OCI-LY3 (cell line): ENCODE measurements around the gene INPP5A.

Experiments used
- H2AFZ ChIP-seq: fragments of 200-600, 300-600 bp; shearing (Covaris generic); 2 replicates; pipeline ENCODE4 v1.6.0; 2014; ENCODE audit warnings: antibody characterized with exemption, low read depth, low read length
- H3K27ac ChIP-seq: fragments of 200-600, 300-600 bp; sonication (generic); 2 replicates; pipeline ENCODE4 v1.5.1; 2014; ENCODE audit warnings: mild to moderate bottlenecking, low read length, moderate library complexity, mixed read lengths
- H3K27me3 ChIP-seq: fragments of 200-600, 300-600 bp; sonication (generic); 2 replicates; pipeline ENCODE4 v1.6.1; 2014; ENCODE audit warnings: low read depth, low read length, mixed read lengths
- H3K36me3 ChIP-seq: fragments of 200-600, 300-600 bp; sonication (generic); replicated peaks from 2 replicates; pipeline ENCODE3; 2014; ENCODE audit warnings: low read depth, low read length, mixed read lengths
- H3K4me1 ChIP-seq: fragments of 300-600, 200-600 bp; sonication (generic); 2 replicates; pipeline ENCODE4 v1.6.1; 2014; ENCODE audit warnings: low read length, mixed read lengths
- H3K4me2 ChIP-seq: fragments of 200-600, 300-600 bp; sonication (generic); 2 replicates; pipeline ENCODE4 v1.6.1; 2014; ENCODE audit warnings: low read length, mixed read lengths
- H3K4me3 ChIP-seq: fragments of 300-600, 200-600 bp; sonication (generic); 2 replicates; pipeline ENCODE4 v1.5.1; 2014; ENCODE audit warnings: antibody characterized with exemption, mild to moderate bottlenecking, low read length, moderate library complexity
- H3K79me2 ChIP-seq: fragments of 300-600, 200-600 bp; shearing (Covaris generic); 2 replicates; pipeline ENCODE4 v1.6.1; 2014; ENCODE audit warnings: mild to moderate bottlenecking, low read length, mixed read lengths
- H3K9ac ChIP-seq: fragments of 300-600, 200-600 bp; shearing (Covaris generic); 2 replicates; pipeline ENCODE4 v1.6.0; 2014; ENCODE audit warnings: mild to moderate bottlenecking, low read length, moderate library complexity
- H3K9me3 ChIP-seq: fragments of 200-600, 300-600 bp; shearing (Covaris generic); 2 replicates; pipeline ENCODE4 v1.6.1; 2014; ENCODE audit warnings: low read length, mixed read lengths; ENCODE audit not compliant: insufficient read depth
- H4K20me1 ChIP-seq: fragments of 200-600, 300-600 bp; sonication (generic); 2 replicates; pipeline ENCODE4 v1.6.1; 2016; ENCODE audit warnings: low read length, mixed read lengths; ENCODE audit not compliant: insufficient read depth
- EZH2phosphoT487 ChIP-seq: fragments of 200-600 bp; shearing (Covaris generic); IDR thresholded peaks from 2 replicates; pipeline ENCODE4 v1.6.1; 2018; ENCODE audit warnings: antibody characterized with exemption, mixed run types, low read depth
- TF ChIP-seq, protein P1 (sequence below): fragments of 200-600, 300-600 bp; sonication (generic); IDR thresholded peaks from 2 replicates; pipeline ENCODE4 v1.5.1; 2014; ENCODE audit warnings: antibody characterized with exemption, low read length, low read depth

Gene INPP5A

DNA sequence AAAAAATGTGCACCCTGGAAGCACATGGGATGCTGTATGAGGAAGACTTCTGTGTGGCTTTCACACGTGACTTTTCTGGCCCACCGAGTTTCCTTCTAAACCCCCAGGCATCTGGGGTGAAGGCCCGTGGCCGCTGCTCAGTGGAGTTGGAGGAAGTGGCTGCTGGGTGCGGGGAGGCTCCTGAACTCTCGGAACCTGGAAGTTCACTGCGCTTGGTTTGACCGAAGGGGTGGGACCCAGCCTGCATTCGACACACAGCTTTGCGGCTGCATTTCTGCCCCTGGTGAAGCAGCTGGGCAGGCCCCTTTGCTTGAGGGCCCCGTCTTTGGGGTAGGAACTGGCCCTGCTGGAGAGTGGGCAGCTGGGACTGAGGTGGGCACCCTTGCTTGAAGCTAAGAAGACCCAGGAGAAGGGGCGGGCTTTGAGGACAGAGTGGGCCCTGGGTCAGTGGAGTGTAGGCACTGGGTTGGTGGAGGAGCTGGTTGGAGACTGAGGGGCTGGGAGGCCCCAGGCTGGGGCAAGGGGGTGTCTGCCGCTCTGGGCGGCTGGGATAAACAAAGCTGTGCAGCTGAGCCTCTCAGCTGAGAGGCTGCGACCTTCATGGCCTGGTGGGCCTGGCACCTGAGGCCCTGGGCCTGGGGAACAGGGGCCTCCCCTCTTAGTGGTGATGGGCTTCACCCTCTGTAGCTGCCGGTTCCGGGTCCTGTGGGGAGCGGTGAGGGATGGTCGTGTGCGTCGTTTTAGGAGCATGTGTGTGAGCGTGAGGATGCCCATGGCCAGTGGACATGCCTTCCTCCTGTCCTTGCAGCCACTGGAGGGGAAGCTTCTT is 78.0 kb downstream of the INPP5A start:
- Histone ChIP-seq H2AFZ (no peak overlapping the region), H3K27me3 (no peaks in the 10 kb centered on the region), H3K4me3 (no peak overlapping the region), H3K9me3 (no peaks in the 10 kb centered on the region), H3K36me3 (no peaks in the 10 kb centered on the region), H3K9ac (no peak overlapping the region), H3K79me2 (no peaks in the 10 kb centered on the region), H3K4me2 (no peak overlapping the region), H3K4me1 (no peaks in the 10 kb centered on the region), H4K20me1 (no peaks in the 10 kb centered on the region), H3K27ac (no peak overlapping the region)
- TF ChIP-seq, protein P1, sequence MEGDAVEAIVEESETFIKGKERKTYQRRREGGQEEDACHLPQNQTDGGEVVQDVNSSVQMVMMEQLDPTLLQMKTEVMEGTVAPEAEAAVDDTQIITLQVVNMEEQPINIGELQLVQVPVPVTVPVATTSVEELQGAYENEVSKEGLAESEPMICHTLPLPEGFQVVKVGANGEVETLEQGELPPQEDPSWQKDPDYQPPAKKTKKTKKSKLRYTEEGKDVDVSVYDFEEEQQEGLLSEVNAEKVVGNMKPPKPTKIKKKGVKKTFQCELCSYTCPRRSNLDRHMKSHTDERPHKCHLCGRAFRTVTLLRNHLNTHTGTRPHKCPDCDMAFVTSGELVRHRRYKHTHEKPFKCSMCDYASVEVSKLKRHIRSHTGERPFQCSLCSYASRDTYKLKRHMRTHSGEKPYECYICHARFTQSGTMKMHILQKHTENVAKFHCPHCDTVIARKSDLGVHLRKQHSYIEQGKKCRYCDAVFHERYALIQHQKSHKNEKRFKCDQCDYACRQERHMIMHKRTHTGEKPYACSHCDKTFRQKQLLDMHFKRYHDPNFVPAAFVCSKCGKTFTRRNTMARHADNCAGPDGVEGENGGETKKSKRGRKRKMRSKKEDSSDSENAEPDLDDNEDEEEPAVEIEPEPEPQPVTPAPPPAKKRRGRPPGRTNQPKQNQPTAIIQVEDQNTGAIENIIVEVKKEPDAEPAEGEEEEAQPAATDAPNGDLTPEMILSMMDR: no peak
- no peak for TF ChIP-seq EZH2phosphoT487

DNA sequence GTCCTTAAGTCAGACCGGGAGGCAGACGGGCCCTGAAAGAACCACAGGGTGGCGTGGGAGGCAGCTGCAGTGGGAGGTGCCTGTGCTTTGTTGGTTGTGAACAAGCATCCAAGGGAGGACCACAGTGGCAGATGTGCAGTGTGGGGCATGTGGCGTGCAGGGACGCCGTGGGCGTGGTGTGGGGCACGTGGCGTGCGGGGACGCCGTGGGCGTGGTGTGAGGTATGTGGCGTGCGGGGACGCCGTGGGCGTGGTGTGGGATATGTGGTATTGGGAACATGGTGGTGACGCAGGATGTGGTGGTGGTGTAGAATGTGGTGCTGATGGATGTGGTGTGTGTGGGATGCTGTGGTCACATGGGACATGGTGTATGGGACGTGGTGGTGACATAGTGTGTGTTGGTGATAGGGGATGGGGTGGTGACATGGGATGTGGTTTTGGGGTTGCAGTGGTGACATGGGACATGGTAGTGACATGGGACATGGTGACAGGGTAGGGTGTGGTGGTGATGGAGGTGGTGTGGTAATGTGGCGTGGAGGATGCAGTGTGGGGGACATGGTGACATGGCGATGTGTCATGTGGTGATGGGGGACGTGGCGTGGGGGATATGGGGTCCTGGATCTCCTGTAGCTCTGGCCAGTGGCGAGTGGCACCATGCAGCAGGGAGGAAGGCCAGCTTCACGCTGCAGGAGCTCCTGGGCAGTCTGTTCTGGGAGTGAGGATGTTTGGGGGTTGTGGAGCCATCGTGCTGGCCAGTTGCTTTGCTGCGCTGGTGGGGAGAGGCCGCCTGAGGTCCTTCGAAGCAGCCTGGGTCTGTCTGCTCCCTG is 78.8 kb downstream of the INPP5A start:
- no peak overlapping the region for H2AFZ ChIP-seq
- H3K27ac ChIP-seq: no peak overlapping the region

DNA sequence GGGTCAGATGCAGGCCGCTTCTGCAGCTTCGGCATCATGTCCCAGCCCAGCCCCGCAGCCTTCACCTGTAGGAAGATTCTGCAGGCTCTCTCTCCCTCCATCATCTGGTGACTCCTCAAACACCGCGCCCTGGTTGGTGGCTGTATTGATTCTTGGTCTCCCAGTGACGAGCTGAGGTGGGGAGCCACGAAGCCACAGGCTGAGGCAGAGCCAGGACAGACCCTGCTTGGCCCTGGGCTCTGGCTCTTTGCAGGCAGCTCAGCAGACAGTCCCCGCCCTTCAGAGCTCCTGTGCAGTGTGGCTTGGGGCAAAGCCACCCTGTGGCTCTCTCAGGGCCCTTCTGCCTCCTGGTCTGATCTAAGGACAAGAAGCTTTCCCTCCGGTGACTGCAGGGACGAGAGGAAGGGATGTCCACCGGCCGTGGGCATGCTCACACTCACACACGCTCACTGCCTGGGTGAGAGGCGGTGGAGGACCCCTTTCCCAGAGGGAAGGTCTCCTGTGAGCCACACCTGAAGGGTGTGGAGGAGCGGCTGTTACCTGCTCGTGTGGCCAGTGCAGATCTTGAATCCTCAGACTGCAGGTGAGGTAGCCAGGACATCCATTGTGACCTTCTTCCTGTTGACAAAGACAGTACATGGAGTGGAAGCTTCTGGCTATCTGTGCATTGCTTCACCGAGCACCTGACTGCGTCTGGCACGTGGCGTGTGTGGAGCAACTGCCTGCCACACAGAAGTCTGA is 79.6 kb downstream of the INPP5A start:
- H3K4me2 ChIP-seq: no peak overlapping the region

More for the DNA sequence above, 78.8 kb downstream of the INPP5A start:
- H3K4me2 ChIP-seq: no peak overlapping the region
- H3K4me1 ChIP-seq: no peaks in the 10 kb centered on the region
- TF ChIP-seq EZH2phosphoT487: no peak
- TF ChIP-seq, protein P1: no peak
- no peaks in the 10 kb centered on the region for H3K36me3 ChIP-seq
- H3K9me3 ChIP-seq: no peaks in the 10 kb centered on the region
- no peaks in the 10 kb centered on the region for H3K79me2 ChIP-seq
- no peak overlapping the region for H3K9ac ChIP-seq
- H3K27me3 ChIP-seq: no peaks in the 10 kb centered on the region
- H4K20me1 ChIP-seq: no peaks in the 10 kb centered on the region
- H3K4me3 ChIP-seq: no peak overlapping the region

More for the DNA sequence above, 79.6 kb downstream of the INPP5A start:
- no peak overlapping the region for H3K27ac ChIP-seq
- no peaks in the 10 kb centered on the region for H3K79me2 ChIP-seq
- H3K4me3 ChIP-seq: no peak overlapping the region
- no peak overlapping the region for H3K9ac ChIP-seq
- no peaks in the 10 kb centered on the region for H4K20me1 ChIP-seq
- no peaks in the 10 kb centered on the region for H3K9me3 ChIP-seq
- no peaks in the 10 kb centered on the region for H3K4me1 ChIP-seq
- TF ChIP-seq, protein P1: no peak
- TF ChIP-seq EZH2phosphoT487: no peak
- no peak overlapping the region for H2AFZ ChIP-seq
- H3K27me3 ChIP-seq: no peaks in the 10 kb centered on the region
- H3K36me3 ChIP-seq: no peaks in the 10 kb centered on the region
